Head of caudate nucleus (tissue), 42 donors: Measurements from ENCODE around the gene CPTP.

Experiments used
- DNase-seq, 42 donors: peaks; one replicate each; pipeline versions ENCODE4 v3.0.0 to v3.0.0-alpha.2; 2020 to 2021; ENCODE audit warnings: mixed read lengths in 7 of 42
- intact Hi-C: fragments of 100-400 bp; cut with DNase I; formaldehyde crosslinking; loops from one replicate; pipeline ENCODE4 v1.15.0; 2022

CPTP gene

DNA sequence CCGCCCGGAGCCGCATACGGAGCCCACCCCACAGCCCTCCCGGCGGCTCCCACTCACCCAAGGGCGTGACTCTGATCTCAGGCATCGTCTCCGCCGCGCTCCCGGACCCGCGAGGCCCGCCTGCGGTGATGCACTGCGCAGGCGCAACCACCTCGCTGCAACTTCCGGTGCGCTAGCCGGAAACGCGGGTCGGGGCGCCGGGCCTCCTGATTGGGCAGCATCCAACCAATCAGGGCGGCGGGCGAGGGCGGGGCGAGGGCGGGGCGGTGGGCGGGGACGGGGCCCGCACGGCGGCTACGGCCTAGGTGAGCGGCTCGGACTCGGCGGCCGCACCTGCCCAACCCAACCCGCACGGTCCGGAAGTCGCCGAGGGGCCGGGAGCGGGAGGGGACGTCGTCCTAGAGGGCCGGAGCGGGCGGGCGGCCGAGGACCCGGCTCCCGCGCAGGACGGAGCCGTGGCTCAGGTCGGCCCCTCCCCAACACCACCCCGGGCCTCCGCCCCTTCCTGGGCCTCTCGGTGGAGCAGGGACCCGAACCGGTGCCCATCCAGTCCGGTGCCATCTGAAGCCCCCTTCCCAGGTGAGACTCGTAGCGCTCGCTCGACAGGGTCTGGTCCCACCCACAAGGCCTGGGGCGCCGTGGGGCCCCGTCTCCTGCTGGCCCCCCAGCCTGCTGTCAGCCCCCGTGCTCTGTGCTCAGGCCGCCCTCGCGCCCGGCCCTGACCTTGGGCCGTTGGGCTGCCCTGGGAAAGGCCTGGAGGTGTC lies at the start of gene CPTP, which contains the start of gene INTS11:
Gene CPTP (plus strand): TSS at position 279 of the 764 bp plus-strand sequence. CDS start 2,109 bp downstream, outside the sequence.
Gene INTS11 (minus strand): TSS at position 137 of the 764 bp plus-strand sequence. CDS start 52 bp downstream, at position 85.
- intact Hi-C loops, result no loop called here
- peak; percentile 80 to 98 (median 93) for DNase-seq

DNA sequence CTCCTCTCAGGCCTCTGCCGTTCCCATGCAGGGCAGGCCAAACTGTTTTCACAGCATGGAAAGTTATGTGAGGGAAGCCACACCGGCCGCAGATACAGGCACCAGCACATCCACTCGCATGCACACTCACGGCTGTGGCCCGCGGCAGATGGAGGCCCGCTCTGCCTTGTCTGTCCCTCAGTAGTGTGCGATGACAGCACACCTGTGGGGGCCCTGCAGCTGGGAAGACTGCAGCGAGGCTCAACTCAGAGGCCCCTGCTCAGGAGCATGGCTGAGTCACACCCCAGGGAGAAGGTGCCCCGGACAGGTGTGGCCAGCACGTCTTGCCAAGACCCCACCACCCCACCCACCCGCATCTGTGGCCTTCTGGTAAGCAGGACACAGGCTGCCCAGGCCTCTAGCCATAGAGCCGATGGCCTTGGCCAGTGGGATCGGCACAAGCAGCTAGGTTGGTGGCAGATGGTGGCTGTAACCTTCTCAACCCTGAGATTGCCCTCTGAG lies 49.6 kb upstream of the CPTP start:
- DNase-seq, result no peak
- intact Hi-C loops, result loop anchor here (5.0 kb wide), 1 partner anchor 43 kb away; the partner anchor contains the start of genes B3GALT6 and SDF4

DNA sequence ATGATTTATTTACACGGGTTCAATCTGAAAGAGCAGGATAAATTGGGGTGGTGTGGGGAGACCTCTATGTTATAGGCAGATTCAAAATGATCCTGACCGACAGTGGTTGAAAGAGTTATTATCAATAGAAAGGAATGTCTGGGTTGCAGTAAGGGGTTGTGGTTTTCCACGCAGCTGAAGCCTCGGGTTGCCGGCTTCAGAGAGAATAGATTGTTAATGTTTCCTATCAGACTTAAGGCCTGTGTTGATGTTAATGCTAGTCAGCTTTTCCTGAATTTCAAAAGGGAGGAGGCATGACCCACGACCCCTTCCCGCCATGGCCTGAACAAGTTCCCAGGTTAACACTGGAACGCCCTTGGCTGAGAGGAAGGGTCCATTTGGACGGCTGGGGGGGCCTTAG lies 48.8 kb upstream of the CPTP start:
- intact Hi-C loops, result no loop called here
- DNase-seq, result no peak

DNA sequence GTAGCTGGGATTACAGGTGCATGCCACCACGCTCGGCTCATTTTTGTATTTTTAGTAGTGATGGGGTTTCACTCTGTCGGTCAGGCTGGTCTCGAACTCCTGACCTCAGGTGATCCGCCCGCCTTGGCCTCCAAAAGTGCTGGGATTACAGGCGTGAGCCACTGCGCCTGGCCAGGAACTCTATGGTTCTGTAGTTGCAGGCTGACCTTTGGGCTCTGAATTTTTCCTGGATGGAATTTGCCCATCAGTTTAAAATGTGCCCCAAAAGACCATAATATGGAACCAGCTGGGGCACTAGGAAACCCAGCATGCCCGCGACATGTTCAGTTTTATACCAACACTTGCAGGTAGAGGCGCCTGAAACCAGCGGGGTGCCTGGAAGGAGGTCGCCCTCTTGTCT lies 46.0 kb upstream of the CPTP start:
- intact Hi-C loops, result no loop called here
- no peak for DNase-seq

DNA sequence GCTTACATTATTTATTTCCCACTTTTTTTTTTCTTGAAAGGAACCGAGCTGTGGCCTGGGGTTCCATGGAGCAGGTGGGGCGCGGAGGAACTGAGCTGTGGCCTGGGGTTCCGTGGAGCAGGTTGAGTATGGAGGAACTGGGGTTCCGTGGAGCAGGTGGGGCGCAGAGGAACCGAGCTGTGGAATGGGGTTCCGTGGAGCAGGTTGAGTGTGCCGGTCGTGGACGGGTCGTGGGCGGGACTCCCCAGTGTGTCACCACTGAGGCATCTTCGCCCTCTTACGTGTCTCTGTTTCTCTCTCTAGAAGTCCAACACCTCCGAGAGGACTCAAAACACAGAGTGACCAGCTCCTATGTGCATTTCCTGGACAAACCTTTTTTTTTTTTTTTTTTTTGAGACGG lies 45.6 kb upstream of the CPTP start:
- intact Hi-C loops, result no loop called here
- DNase-seq, result no peak

DNA sequence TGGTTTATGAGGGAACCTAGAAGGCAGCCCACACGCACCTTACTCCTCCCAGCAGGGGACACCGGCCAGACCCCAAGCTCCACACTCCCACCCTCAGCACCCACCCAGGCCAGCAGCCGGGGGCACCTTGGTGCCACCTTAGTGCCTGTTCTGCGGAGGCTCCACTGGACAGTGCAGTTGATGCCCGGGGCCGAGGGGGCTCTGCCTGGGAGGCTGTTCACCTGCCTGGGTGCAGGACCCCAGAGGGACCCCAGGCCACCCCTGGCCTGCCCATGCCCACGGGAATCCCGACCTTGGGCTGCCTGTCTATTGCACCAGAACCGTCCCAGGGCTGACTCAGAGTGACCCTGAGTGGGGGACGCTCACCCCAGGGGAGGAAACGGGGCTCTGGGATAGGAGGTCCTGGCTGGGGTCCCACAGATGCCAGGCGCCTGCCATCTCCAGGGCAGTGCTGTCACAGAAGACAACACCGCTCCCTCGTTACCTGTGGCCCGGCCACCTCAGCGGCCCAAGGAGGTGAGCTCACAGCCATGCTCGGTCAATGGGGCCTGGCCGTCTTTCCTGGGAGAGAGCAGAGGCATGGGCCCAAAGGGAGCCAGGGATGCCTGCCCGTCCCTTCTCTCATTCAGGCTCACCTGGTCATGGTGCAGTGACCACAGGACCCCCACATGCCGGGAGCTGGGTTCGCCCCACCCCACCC lies 43.7 kb upstream of the CPTP start:
- intact Hi-C loops, result no loop called here
- DNase-seq, result no peak

DNA sequence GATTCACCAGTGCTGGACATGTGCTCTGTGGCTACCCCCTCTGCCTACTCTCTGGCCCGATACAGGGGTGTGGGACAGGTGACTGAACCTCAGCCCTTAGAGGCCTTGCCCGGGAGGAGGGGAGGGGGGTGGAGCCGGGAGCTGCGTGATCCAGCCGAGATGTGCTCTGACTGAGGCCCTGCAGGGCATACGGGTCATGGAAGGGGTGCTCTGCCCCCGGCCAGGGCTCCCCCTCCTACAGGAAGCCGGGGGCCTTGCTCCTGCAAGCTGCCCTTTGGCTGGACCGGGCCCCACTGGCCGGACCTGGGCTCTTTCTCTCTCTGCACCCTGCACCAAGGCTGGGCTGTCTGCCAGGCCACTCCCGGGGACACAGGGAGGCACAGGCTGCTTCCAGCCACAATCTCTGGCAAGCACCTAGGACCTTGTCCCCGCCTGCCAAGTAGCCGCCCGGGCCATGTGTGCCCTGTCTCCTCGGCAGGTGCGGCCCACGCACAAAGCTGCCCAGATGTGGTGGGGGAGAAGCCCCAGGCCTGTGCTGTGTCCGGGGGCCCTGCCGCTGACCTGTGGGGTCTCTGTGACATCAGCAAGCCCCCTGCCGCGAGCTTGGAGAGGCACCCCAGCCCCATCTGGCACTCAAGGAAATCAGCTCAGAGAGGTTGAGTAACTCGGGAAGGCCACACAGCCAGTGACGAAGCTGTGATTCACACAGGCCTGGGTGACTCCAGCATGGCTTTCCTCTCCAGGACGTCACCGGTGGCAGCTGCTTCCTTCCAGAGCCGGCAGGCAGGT lies 42.9 kb upstream of the CPTP start:
- DNase-seq, result no peak
- intact Hi-C loops, result no loop called here

DNA sequence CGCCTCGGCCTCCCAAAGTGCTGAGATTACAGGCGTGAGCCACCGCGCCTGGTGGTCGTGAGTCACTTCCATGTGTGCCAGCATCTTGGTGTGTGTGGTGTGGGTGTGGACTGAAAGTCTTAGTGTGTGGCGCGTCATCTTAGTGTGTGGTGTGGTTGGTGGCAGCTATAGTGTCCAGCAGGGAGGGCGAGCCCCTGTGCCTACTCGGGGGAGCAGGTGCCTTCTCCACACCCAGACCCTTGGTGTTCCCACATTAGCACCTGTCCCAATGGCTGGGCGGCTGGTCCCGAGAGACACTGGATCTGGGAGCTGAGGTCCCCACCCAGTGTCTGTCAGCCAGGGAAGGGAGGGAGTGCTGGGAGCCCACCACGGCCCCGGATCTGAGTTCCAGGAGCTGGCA lies 41.6 kb upstream of the CPTP start:
- intact Hi-C loops, result no loop called here
- DNase-seq, result no peak

DNA sequence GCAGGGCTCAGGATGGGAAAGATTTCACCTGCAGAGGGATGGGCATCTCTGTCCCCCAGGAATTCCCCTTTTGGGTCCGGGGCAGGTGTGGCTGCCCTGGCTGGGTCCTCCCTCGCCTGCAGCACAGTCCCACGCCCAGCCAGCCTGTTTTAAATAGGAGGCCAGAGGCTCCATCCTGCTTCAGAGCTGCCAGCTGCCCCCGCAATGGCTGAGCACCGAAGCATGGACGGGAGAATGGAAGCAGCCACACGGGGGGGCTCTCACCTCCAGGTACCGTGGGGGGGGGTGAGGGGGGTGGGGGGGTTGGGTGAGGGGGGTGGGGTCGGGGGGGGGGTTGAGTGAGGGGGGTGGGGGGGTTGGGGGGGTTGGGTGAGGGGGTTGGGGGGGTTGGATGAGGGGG lies 40.8 kb upstream of the CPTP start:
- DNase-seq, result no peak
- intact Hi-C loops, result no loop called here

DNA sequence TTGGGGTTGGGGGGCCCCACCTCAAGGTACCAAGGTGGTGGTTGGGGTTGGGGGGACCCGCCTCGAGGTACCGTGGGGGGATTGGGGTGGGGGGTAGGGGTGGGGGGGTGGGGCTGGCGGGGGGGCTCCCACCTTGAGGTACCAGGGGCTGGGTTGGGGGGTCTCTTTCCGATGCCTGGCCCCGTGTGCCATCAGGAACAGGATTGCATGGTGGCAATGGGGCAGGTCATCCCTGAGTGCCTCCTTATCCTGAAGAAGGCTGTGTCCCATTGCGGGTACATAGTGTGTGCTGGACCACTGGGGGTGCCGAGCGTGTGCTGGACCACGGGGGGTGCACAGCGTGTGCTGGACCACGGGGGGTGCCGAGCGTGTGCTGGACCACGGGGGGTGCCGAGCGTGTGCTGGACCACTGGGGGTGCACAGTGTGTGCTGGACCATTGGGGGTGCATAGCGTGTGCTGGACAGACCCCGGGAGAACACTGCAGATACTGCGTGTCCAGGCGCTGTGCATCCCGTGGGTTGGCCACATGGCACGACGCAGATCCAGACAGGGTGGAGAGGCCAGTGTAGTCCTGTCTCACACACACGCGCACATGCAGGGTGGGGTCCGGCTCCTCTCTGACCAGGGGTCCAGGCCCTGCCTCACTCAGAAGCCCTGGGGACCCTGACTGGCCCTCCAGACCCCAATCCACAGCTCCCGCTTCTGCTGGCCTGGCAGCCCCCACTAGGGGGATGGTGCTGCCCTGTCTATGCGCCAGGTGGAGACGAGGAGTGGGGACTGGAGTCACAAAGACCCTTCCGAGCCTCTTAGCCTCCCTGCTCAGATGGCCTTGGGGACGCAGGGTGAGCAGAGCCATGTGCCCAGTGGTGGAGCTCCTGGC lies 40.1 kb upstream of the CPTP start:
- intact Hi-C loops, result no loop called here
- no peak for DNase-seq

DNA sequence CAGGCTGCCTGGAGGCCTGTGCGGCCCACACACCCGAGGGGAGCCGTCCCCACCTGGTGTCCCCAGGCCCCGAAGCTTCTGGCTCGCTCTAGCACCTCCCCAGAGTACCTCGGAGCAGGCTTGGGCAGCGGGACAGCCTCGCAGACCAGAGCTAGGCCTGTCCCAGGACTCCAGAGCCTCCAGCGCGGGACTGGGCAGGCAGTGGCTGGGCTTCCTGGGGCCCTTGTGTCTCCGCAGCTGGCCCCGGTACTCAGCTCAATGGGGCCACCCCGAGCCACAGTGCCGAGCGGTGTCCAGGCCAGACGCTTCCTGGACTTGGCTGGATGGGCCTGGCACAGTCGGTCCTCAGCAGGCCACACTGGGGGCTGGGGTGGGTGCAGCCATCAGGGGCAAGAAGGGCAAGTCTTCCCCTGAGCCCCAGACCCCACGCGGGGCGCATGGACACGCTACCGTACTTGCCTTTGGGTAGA lies 39.5 kb upstream of the CPTP start:
- intact Hi-C loops, result no loop called here
- no peak for DNase-seq

DNA sequence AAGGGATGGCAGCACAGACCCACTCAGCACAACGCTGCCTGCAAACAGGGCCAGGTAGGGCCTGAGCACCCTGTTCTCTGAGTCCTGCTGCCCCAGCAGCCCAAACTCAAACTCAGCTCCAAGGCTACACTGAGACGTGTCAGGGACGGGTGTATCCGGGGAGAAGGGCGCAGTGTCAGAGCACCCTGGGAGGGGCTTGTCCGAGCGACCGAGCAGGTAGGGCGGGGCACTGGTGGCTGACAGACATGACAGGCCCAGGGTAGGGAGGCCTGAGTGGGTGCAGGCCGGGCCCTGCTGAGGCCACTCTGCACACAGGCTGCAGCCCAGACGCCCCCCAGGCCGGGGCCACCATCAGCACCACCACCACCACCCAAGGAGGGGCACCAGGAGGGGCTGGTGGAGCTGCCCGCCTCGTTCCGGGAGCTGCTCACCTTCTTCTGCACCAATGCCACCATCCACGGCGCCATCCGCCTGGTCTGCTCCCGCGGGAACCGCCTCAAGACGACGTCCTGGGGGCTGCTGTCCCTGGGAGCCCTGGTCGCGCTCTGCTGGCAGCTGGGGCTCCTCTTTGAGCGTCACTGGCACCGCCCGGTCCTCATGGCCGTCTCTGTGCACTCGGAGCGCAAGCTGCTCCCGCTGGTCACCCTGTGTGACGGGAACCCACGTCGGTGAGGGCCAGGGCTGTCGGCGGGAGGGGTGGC lies 38.8 kb upstream of the CPTP start:
- no peak for DNase-seq
- intact Hi-C loops, result no loop called here

DNA sequence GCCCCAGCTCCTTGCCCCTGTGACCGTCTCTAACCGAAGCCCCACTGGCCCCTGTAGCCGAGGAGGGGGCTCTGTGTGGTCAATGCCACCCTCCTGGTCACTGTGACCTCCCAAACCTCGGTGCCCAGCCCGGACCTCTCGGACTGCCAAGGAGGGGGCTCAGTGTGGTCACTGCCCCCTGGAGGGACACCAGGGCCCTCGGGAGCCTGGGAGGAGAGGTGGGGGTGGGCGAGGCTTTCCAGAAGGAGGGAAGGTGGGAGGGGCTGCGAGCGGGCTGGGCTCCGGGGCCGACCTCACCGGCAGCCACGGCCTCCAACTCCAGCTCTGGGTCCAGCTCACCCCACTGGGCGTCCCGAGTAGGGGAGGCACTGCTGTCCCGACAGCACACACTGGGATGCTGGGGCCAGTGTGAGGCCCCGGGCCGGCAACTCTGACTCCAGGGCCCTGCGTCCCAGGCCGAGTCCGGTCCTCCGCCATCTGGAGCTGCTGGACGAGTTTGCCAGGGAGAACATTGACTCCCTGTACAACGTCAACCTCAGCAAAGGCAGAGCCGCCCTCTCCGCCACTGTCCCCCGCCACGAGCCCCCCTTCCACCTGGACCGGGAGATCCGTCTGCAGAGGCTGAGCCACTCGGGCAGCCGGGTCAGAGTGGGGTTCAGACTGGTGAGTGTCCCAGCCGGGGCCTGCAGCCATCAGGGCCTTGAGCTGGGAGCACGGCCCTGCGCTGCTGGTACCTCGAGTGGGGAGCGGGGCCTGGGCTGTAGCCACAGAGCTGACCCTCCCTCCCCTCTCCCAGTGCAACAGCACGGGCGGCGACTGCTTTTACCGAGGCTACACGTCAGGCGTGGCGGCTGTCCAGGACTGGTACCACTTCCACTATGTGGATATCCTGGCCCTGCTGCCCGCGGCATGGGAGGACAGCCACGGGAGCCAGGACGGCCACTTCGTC lies 38.0 kb upstream of the CPTP start:
- no peak for DNase-seq
- intact Hi-C loops, result no loop called here

DNA sequence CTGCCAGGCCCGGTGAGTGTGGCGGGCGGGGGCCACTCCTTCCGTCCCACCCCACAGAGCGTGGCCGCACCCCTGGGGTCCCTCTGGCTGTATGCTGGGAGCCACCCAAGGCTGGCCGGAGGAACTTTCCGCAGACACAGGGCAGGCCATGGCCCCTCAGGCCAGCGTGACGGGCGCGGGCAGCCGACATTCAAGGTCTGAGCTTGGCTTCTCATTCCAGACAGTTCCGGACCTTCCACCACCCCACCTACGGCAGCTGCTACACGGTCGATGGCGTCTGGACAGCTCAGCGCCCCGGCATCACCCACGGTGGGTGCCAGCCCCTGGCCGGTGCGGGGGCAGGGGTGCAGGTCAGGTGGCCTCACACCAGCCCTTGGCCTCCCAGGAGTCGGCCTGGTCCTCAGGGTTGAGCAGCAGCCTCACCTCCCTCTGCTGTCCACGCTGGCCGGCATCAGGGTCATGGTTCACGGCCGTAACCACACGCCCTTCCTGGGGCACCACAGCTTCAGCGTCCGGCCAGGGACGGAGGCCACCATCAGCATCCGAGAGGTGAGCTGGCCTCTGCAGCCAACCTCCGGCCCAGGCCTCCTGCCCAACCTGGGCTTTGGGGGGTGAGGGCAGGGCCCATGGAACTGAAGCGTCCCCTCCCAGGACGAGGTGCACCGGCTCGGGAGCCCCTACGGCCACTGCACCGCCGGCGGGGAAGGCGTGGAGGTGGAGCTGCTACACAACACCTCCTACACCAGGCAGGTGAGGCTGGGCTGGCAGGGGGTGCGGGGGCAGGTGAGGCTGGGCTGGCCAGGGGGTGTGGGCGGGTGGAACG lies 37.1 kb upstream of the CPTP start:
- intact Hi-C loops, result no loop called here
- DNase-seq, result no peak

DNA sequence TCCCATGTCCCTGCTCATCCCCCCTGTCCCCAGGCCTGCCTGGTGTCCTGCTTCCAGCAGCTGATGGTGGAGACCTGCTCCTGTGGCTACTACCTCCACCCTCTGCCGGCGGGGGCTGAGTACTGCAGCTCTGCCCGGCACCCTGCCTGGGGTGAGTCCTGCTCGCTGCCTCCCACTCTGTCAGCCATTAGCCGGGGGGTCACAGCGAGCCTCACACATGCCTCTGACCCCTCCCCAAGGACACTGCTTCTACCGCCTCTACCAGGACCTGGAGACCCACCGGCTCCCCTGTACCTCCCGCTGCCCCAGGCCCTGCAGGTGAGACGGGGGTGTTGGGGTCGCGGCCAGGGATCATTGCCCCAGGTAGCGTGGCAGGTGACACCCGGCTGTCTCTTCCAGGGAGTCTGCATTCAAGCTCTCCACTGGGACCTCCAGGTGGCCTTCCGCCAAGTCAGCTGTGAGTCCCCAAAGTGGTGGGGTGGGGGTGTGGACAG lies 34.3 kb upstream of the CPTP start:
- intact Hi-C loops, result no loop called here
- peak in 31 of 42 donors; percentile 30 to 78 (median 61) for DNase-seq

DNA sequence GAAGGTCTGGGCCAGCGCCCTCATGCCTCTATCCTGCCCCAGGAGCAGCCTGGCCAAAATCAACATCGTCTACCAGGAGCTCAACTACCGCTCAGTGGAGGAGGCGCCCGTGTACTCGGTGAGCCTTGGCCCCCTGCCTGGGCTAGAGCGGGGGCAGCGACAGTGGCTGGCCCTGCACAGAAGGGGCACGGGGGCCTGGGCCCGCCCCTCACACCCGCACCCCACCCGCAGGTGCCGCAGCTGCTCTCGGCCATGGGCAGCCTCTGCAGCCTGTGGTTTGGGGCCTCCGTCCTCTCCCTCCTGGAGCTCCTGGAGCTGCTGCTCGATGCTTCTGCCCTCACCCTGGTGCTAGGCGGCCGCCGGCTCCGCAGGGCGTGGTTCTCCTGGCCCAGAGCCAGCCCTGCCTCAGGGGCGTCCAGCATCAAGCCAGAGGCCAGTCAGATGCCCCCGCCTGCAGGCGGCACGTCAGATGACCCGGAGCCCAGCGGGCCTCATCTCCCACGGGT lies 33.5 kb upstream of the CPTP start:
- no peak for DNase-seq
- intact Hi-C loops, result no loop called here
